RPMI8226 (cell line): ENCODE measurements around the gene PLEKHM2.
A peak's percentile ranks its signal among the peaks of the same experiment; 100 is the strongest.

ENCODE experiments used
- DNase-seq: peaks from one replicate; pipeline ENCODE4 v3.0.0-alpha.2; 2015

PLEKHM2 gene

GRCh38 chr1:15740924-15741850 lies 57.1 kb downstream of the PLEKHM2 start:
- DNase-seq, result peak; percentile 91

DNA sequence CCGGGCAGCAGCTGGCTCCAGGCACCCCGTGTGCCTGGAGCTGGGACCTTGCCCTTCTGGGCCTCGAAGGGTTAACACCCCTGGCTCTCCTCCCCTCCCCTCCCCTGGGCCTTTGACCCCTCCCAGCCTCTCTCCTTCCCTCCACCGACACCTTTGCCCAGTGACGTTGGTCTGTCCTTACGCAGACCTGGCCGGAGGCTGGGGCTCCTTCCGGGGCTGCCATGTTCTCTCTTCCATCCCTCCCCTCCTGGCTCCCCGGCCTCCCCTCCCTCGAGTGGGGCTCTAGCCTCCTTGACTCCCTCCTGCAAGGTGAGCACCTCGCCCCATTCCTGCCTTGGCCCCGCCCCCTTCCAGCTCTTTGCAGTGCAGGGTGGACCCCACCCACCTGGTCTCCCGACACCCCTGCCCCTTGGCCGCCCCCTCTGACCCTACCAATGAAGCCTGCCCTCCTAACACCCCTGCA lies 58.2 kb downstream of the PLEKHM2 start, which contains the start of gene TMEM82:
TSS of gene TMEM82 (plus strand) at position 161 of the 463 bp plus-strand sequence. CDS start at position 222, 61 bp downstream.
- no peak for DNase-seq

- DNase-seq, result no peak
These were observed 60.1 kb downstream of the PLEKHM2 start for GRCh38 chr1:15744122-15744679.

DNA sequence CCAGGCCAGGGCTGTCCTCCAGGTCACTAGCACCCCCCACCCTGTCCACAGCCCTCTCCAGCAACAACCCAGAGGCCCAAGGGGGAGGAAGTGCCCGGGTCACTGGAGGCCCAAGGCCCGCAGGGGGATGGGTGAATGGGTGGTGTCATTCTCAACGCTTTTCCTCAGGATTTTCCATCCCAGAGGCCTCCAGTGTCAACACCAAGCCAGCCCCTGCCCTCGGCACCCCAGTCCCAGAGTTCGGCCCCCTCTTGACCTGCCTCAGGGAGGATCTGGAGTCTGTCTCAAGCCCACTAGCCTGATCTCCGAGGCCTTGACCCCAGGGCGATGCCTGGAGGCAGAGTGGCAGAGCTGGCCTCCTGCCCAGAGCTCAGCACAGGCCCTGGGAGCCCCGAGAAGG lies 63.3 kb downstream of the PLEKHM2 start:
- no peak for DNase-seq

DNA sequence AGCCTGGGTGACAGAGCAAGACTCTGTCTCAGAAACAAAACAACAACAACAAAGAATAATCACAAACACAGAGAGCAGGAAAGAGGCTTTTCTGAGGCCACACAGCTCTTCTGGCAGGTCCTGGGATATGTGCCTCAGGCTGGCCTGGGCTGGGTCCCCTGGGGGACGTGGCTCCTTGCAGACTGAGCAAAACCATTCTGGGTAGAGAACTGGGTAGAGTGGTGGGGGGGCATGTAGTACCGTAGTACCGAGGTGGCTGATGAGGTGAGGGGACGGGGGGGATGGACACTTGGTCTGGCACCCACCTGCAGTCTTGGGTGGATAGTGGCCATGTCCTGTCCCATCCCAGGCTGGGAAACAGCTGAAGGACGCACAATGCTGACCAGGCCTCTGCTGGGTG lies 64.1 kb downstream of the PLEKHM2 start:
- no peak for DNase-seq

GRCh38 chr1:15748690-15749398 lies 64.7 kb downstream of the PLEKHM2 start:
- DNase-seq, result no peak

DNA sequence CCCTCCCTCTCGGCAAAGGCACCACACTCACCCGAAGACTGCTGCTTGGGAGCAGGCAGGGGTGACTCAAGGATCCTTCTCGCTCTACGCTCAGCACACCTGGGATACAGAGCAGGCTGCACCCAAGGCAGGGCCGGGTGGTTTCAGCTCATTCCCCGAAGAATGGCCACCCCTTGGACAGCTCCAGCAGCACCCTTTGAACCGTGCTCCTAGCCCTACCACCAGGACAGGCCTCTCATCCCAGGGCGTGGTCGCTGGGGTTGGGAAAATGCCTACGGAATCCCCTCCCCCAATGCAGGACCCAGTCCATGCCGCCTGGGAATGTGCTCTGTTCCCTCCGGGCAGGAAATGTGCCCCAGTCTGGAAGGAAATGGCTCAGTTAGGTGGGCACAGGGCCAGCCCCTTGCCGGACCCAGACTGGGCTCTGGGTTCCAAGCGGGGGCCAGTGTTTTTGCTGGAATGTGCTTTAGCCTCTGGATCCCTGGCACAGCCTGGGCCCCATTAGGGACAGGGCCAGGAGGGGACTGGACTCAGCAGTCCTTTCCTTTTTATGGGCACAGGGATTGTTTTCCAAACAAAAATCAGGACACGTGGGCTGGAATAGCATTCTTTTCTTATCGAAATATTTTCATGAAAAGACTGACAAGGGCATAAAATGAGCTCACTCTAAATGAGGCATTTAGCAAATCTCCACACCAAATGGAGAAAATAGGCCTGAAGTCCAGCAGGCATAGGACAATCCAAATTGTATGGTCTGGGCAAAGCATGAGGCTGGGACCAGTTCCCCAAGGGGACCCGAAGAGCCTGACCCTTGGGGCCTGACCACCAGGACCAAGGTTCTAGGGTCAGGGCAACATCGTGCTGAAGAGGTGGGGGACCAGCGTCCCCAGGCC lies 65.5 kb downstream of the PLEKHM2 start:
- DNase-seq, result no peak

DNA sequence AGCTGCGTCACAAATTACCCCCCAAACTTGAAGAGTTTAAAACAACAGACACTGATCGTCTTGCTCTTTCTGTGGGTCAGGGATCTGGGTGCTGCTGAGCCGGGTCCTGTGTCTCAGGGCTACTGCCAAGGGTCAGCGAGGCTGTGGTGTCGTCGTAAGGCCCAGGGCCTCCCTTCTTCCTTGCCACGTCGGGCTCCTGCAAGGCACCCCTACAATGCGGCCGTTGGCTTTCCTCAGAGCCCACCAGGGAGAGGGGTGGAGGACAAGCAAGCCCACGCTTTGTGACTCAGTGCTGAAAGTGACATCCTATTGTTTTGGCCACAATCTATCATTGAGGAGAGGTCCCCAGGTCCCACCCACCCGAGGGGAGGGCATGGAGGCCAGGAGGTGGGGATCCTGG lies 66.8 kb downstream of the PLEKHM2 start:
- DNase-seq, result no peak

DNA sequence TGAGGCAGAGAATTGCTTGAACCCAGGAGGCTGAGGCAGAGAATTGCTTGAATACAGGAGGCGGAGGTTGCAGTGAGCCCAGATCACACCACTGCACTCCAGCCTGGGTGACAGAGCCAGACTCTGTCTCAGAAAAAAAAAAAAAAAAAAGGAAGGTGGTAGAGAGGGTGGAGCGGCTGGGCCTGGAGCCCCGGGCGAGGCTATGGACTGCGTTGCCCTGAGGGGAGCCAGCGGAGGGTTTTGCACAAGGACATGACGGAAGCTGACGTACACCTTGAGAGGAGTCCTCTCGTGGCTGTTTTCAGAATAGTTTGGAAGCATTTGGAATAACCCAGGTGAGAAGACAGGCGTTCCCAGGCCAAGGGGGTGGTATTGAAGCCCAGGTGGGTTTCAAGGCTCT lies 67.6 kb downstream of the PLEKHM2 start:
- DNase-seq, result no peak

- DNase-seq, result no peak
These were observed 69.7 kb downstream of the PLEKHM2 start for GRCh38 chr1:15753776-15754175.

DNA sequence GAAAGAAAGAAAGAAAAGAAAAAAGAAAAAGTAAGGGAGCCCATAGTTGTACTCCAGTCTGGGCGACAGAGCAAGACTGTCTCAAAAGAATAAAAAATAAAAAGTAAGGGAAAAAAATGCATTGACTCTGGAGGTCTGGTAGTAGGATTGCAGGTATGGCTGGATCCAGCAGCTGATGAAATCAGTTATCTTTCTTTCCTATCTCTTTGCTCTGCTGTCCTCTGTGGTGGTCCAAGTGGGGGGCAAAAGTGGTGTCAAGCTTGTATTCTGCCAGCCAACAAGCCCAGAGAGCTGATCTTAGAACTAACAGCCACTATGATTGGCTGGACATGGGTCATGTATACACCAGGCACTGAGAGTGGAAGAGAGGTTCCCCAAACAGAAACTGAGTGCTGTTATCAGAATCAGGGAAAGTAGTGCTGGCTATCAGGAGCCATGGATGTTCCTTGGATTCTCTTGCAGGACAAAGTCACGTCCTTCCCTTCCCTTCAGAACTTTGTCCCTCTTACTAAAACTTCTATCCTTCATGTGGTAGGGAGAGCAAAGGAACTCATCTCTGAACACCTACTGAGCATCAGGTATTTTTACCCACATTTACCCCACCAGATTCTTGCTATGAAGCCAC lies 71.0 kb downstream of the PLEKHM2 start:
- DNase-seq, result no peak

DNA sequence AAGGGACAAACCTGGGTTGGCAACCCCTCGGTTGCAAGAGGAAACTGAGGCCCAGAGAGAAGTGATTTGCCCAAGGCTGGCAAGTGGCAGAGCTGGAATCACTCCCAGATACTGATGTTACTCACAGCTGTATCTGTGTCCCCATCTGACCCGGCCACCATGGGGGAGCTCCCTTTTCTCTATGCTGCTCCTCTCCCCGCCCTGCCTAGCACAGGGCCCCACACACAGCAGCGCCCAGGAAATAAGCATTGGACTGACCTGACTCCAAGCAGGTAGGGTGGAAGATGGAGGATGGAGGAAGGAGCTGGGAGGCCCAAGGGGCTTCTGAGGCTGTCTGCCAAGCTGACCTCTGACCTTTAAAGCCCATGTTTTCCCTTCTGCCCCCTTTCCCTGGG lies 71.5 kb downstream of the PLEKHM2 start:
- peak; percentile 52 for DNase-seq

DNA sequence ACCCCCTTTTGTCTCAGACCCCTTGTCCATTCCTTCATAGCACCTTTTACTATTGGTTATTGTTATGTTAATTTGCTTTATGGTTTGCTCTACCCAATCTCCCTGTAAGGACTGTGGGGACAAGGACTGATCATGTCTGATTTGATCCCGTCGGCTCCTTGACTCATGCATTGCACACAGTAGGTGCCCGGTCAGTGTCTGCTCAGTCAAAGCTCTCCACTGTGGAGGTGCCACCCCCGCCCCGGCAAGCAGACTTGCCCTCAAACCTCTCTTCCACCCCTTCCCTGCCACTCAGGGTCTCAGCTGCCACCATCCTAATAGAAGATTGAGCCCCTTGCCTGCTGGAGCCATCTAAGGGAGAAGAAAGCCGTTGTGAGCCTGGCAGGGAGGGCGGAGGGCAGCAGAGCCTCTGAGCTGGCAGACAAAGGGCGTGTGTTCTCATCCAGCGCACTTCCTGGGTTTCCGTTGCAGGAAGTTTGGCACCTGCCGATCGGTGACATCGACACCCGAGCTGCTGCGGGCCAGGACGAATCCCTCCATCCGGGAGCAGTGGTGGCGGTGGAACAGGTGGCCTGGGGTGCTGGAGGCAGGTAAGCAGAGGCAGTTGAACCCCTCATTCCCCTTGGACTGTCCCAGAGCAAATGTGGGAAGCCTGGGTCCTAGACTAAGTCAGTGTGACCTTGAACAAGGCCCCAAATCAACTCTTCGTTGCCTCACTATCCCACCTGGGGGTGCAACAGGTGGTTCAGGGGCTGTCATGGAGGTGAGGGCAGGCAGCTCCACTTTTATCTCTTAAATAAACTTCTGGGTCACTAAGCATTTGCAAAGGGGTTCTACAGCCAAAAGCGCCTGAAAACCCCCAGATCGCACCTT lies 72.3 kb downstream of the PLEKHM2 start:
- no peak for DNase-seq

GRCh38 chr1:15757016-15757543 lies 73.0 kb downstream of the PLEKHM2 start:
- DNase-seq, result no peak

- no peak for DNase-seq
These were observed 73.6 kb downstream of the PLEKHM2 start for GRCh38 chr1:15757575-15758342.

DNA sequence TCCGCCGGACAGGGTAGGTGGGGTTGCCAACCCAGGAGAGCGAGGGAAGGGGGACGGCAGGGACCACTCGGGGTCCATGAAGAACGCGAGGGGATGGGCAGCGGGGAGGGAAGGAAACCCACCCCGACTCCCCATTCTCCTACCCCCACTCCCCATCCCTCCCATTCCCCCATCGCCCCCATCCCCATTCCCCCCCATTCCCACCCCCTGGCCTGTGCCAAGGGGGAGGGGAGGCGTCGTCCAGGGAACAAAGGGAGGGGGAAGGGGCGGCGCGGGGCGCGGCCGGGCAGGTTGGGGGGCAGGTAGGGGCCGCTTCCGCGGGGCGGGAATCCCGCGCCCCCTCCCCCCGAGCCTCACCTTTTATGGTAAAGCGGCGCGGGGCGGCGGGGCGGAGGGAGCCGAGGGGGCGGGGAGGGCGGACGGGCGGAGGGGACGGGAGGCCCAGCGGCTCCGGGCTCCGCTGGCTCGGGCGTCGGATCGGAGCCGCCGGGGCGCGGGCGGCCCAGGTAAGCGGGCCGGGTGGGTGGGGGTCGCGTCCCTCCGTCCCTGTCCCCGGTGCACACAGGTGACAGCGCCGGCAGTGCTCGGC lies 74.3 kb downstream of the PLEKHM2 start, which contains the start of gene FBLIM1:
TSS of gene FBLIM1 (plus strand) at position 453 of the 589 bp plus-strand sequence. CDS start 6,189 bp downstream, outside the sequence.
- no peak for DNase-seq

DNA sequence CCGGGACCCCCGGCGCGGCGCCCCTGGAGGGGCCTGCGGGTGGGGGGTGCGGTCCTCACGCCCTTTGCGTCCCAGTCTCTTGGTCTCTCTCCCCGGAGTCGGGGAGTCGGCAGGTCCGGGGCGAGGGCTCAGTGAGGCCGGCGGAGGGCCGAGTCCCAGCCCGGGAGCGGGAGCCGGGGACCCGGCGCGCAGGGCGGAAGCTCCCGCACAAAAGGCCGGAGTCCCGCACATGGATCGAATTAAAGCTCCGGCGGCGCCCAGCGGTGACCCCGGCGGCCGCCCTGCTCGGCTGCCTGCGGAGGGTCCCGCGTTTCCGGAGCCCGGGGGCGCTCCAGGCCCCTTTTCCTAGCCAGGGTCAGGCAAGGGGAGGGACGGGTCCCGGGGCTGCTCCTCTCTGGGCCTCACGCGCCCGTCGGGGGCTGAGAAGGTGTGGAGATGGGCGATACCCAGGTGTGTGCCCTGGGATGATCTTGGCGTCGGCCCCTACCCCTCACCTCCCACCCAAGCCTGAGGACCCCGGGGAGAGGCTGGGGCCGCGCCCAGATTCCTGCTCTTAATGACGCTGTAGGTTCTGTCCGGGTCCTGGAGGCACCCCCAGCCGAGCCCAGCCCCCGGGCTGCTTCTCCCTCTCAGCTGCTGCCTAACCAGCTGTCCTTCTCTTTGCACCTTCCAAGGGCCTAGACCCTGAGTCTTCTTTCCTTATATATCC lies 75.0 kb downstream of the PLEKHM2 start:
- DNase-seq, result no peak

- no peak for DNase-seq
These were observed 76.5 kb downstream of the PLEKHM2 start for GRCh38 chr1:15760520-15761211.
